Activated T-cell treated with anti-CD3 and anti-CD28 coated beads, Interleukin-2, amount 50 U/mL, for 72 hours (primary cell): ENCODE data around the gene TRIM51G. TPM values are rescaled to one million over a fixed set of nuclear protein-coding genes. Genes with fewer than 3 reads are reported as not detected.
"Not testable (repeated sequence)": the region's sequence is repeated elsewhere in the genome, so short reads cannot be mapped to it uniquely, and the experiment has no call there.

Source experiments
- ATAC-seq, 2 donors: fragments of 150-1000 bp; cut with Tn5 transposase; replicated peaks in 1 of 2; 2 replicates each; pipeline ENCODE4 v1.10.0; 2021; ENCODE audit warnings: moderate library complexity in 2 of 2, mild to moderate bottlenecking in 1 of 2
- DNase-seq, 2 donors: peaks; one replicate each; pipeline ENCODE4 v3.0.0; 2021 to 2022; ENCODE audit warnings: mixed read lengths in 1 of 2
- H3K27ac Mint-ChIP-seq: one replicate; pipeline ENCODE4 v1.8.0; 2022; ENCODE audit warnings: mild to moderate bottlenecking, moderate library complexity, mixed read lengths
- H3K27me3 Mint-ChIP-seq: one replicate; pipeline ENCODE4 v1.8.0; 2022; ENCODE audit warnings: low read depth, mixed read lengths
- H3K36me3 Mint-ChIP-seq, 2 donors: one replicate each; pipeline ENCODE4 v1.8.0; 2022; ENCODE audit warnings: mixed read lengths in 2 of 2, mild to moderate bottlenecking in 1 of 2; ENCODE audit not compliant: insufficient read depth in 2 of 2
- H3K4me1 Mint-ChIP-seq: one replicate; pipeline ENCODE4 v1.8.0; 2022; ENCODE audit warnings: low read depth, mixed read lengths
- H3K4me3 Mint-ChIP-seq, 2 donors: one replicate each; pipeline ENCODE4 v1.8.0; 2022; ENCODE audit warnings: mild to moderate bottlenecking in 2 of 2, mixed read lengths in 2 of 2, moderate library complexity in 2 of 2
- H3K9me3 Mint-ChIP-seq, 2 donors: one replicate each; pipeline ENCODE4 v1.8.0; 2022; ENCODE audit warnings: mixed read lengths in 2 of 2
- total RNA-seq, 2 donors: library from RNA; stranded (reverse); gene quantifications; one replicate each; pipeline ENCODE4 v1.2.3, GENCODE V29; 2022

Gene TRIM51G
- total RNA-seq: not detected

- not testable (repeated sequence) for H3K9me3 Mint-ChIP-seq, H3K27me3 Mint-ChIP-seq, H3K4me3 Mint-ChIP-seq, H3K4me1 Mint-ChIP-seq, H3K27ac Mint-ChIP-seq, H3K36me3 Mint-ChIP-seq, DNase-seq, ATAC-seq
Observed at GRCh38 chr11:48983785-48984184, at the start of gene TRIM51G. TSS of gene TRIM51G (minus strand) at chr11:48983885. CDS start at chr11:48981695, 2,190 bp downstream.

- not testable (repeated sequence) for H3K4me3 Mint-ChIP-seq, H3K27me3 Mint-ChIP-seq, H3K36me3 Mint-ChIP-seq, ATAC-seq, H3K4me1 Mint-ChIP-seq, H3K9me3 Mint-ChIP-seq, DNase-seq, H3K27ac Mint-ChIP-seq
Observed at GRCh38 chr11:49028523-49028922, 44.8 kb upstream of the TRIM51G start, which contains the start of gene TRIM49B. TSS of gene TRIM49B (plus strand) at chr11:49028823. CDS start at chr11:49031600, 2,777 bp downstream.

- not testable (repeated sequence) for H3K27me3 Mint-ChIP-seq, H3K9me3 Mint-ChIP-seq, H3K27ac Mint-ChIP-seq, DNase-seq, H3K36me3 Mint-ChIP-seq, H3K4me1 Mint-ChIP-seq, H3K4me3 Mint-ChIP-seq, ATAC-seq
Observed at GRCh38 chr11:48968592-48968991, 15.1 kb downstream of the TRIM51G start.

GRCh38 chr11:48955315-48956049 lies 28.2 kb downstream of the TRIM51G start:
- not testable (repeated sequence) for H3K36me3 Mint-ChIP-seq, H3K4me1 Mint-ChIP-seq, ATAC-seq, H3K27ac Mint-ChIP-seq, DNase-seq, H3K9me3 Mint-ChIP-seq, H3K4me3 Mint-ChIP-seq, H3K27me3 Mint-ChIP-seq

GRCh38 chr11:48945796-48946195 lies 37.9 kb downstream of the TRIM51G start:
- not testable (repeated sequence) for H3K27ac Mint-ChIP-seq, DNase-seq, H3K4me1 Mint-ChIP-seq, H3K36me3 Mint-ChIP-seq, ATAC-seq, H3K27me3 Mint-ChIP-seq, H3K4me3 Mint-ChIP-seq, H3K9me3 Mint-ChIP-seq

Other genes starting within 250 kb of the TRIM51G start
- not detected for gene TRIM49B, start 44.9 kb upstream of the TRIM51G start, total RNA-seq
- gene TRIM64C, start 75.2 kb upstream of the TRIM51G start, total RNA-seq: not detected
- gene FOLH1, start 224.7 kb upstream of the TRIM51G start, total RNA-seq: not detected